Panc1 (cell line): ENCODE measurements around the gene BTBD3.

Source experiments
- POLR2AphosphoS5 ChIP-seq: IDR thresholded peaks from 2 replicates; pipeline ENCODE4 v1.6.1; 2012; ENCODE audit warnings: mild to moderate bottlenecking, low read depth, low read length, moderate library complexity
- SIN3A ChIP-seq: IDR thresholded peaks from 2 replicates; pipeline ENCODE4 v1.6.1; 2012; ENCODE audit warnings: low read depth, mild to moderate bottlenecking, low read length, moderate library complexity, borderline replicate concordance; ENCODE audit not compliant: insufficient read depth
- TCF7L2 ChIP-seq: IDR thresholded peaks from 2 replicates; pipeline ENCODE4 v1.6.1; 2011; ENCODE audit warnings: mild to moderate bottlenecking, low read depth, low read length, inconsistent platforms
- TF ChIP-seq, protein P1 (sequence below): fragments of 450-650 bp; IDR thresholded peaks from 2 replicates; pipeline ENCODE4 v1.5.1; 2017; ENCODE audit warnings: mild to moderate bottlenecking
- TF ChIP-seq, protein P2 (sequence below), 2 experiments: IDR thresholded peaks; 2 replicates each; pipeline ENCODE4 v1.6.1; 2011 to 2012; ENCODE audit warnings: low read depth in 2 of 2, control low read depth in 1 of 2, low read length in 1 of 2, mild to moderate bottlenecking in 1 of 2, moderate library complexity in 1 of 2; ENCODE audit not compliant: insufficient read depth in 1 of 2

DNA sequence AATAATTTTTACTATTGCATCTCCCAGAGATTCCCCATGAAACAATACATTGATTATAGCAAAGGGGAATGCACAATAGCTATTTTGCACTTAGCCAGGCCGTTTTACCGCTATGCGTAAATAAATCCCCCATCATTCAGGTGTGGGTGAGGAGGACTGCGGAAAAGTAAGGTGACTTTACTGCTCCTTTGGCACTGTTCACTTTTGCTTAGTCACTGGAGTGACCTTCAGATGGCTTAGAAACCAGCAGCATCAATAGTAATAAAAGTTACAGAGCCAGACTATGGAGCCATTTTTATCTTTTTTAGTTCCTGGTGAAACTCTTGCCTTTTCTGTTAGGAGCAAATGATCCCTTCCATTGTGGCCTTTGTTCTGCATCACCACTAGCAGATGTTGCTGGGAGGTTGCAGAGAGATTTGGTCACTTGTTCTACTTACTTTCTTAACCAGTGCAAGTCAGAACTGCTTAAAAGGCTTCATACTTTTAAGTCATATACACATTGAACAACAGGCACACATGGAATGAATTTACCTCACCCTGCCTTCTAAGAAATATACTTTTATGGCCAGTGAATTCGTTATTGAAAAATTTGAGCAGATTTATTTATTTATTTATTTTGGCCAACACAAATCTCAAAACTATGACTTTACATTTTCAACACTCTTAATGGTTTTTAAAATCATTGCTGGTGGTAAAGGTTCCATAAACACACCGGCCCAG is 12.1 kb upstream of the BTBD3 start:
- TF ChIP-seq, protein P1, sequence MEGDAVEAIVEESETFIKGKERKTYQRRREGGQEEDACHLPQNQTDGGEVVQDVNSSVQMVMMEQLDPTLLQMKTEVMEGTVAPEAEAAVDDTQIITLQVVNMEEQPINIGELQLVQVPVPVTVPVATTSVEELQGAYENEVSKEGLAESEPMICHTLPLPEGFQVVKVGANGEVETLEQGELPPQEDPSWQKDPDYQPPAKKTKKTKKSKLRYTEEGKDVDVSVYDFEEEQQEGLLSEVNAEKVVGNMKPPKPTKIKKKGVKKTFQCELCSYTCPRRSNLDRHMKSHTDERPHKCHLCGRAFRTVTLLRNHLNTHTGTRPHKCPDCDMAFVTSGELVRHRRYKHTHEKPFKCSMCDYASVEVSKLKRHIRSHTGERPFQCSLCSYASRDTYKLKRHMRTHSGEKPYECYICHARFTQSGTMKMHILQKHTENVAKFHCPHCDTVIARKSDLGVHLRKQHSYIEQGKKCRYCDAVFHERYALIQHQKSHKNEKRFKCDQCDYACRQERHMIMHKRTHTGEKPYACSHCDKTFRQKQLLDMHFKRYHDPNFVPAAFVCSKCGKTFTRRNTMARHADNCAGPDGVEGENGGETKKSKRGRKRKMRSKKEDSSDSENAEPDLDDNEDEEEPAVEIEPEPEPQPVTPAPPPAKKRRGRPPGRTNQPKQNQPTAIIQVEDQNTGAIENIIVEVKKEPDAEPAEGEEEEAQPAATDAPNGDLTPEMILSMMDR, result no peak
- TF ChIP-seq POLR2AphosphoS5 (no peak), SIN3A (no peak), TCF7L2 (no peak)
- TF ChIP-seq, protein P2, sequence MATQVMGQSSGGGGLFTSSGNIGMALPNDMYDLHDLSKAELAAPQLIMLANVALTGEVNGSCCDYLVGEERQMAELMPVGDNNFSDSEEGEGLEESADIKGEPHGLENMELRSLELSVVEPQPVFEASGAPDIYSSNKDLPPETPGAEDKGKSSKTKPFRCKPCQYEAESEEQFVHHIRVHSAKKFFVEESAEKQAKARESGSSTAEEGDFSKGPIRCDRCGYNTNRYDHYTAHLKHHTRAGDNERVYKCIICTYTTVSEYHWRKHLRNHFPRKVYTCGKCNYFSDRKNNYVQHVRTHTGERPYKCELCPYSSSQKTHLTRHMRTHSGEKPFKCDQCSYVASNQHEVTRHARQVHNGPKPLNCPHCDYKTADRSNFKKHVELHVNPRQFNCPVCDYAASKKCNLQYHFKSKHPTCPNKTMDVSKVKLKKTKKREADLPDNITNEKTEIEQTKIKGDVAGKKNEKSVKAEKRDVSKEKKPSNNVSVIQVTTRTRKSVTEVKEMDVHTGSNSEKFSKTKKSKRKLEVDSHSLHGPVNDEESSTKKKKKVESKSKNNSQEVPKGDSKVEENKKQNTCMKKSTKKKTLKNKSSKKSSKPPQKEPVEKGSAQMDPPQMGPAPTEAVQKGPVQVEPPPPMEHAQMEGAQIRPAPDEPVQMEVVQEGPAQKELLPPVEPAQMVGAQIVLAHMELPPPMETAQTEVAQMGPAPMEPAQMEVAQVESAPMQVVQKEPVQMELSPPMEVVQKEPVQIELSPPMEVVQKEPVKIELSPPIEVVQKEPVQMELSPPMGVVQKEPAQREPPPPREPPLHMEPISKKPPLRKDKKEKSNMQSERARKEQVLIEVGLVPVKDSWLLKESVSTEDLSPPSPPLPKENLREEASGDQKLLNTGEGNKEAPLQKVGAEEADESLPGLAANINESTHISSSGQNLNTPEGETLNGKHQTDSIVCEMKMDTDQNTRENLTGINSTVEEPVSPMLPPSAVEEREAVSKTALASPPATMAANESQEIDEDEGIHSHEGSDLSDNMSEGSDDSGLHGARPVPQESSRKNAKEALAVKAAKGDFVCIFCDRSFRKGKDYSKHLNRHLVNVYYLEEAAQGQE (IDR thresholded peaks at IDR 0.05; ENCODE audit: insufficient read depth in 1 of 2, low read depth in 2 of 2, low read length in 1 of 2), result no peak
